Lung (tissue), 12 donors: ENCODE data around the gene PXDN. TPM values are rescaled to one million over a fixed set of nuclear protein-coding genes. Genes with fewer than 3 reads are reported as not detected.

Experiments used
- ATAC-seq: fragments of 200-7000 bp; cut with Tn5 transposase; one replicate; pipeline ENCODE4 v1.9.1; 2020; ENCODE audit warnings: moderate number of reproducible peaks; ENCODE audit not compliant: insufficient read depth, low FRiP score
- DNase-seq, 3 donors: peaks; one replicate each; pipeline ENCODE4 v3.0.0-alpha.2; 2013 to 2017
- H3K27ac ChIP-seq, 2 donors: one replicate each; pipeline ENCODE4 v1.5.1; 2013; ENCODE audit warnings: mild to moderate bottlenecking in 2 of 2, moderate library complexity in 2 of 2, control low read depth in 1 of 2, inconsistent platforms in 1 of 2, low read depth in 1 of 2, low read length in 1 of 2
- H3K27me3 ChIP-seq, 3 donors: one replicate each; pipeline ENCODE4 v1.5.1; 2013; ENCODE audit warnings: low read length in 2 of 3; ENCODE audit not compliant: control insufficient read depth in 3 of 3, insufficient read depth in 3 of 3
- H3K36me3 ChIP-seq, 4 donors: one replicate each; pipeline ENCODE4 v1.5.1; 2013; ENCODE audit warnings: low read length in 4 of 4, mild to moderate bottlenecking in 1 of 4, moderate library complexity in 1 of 4; ENCODE audit not compliant: control insufficient read depth in 4 of 4, insufficient read depth in 4 of 4
- H3K4me1 ChIP-seq, 5 donors: one replicate each; pipeline ENCODE4 v1.5.1; 2013; ENCODE audit warnings: low read length in 5 of 5, mild to moderate bottlenecking in 2 of 5, moderate library complexity in 1 of 5; ENCODE audit not compliant: control insufficient read depth in 5 of 5, insufficient read depth in 5 of 5
- H3K4me3 ChIP-seq: one replicate; pipeline ENCODE4 v1.5.1; 2013; ENCODE audit warnings: mild to moderate bottlenecking, control low read depth, moderate library complexity
- H3K9ac ChIP-seq, 2 donors: one replicate each; pipeline ENCODE4 v1.5.1; 2013; ENCODE audit warnings: low read length in 2 of 2, control low read depth in 1 of 2; ENCODE audit not compliant: insufficient read depth in 1 of 2
- H3K9me3 ChIP-seq, 4 donors: one replicate each; pipeline ENCODE4 v1.5.1; 2013; ENCODE audit warnings: low read length in 3 of 4, mild to moderate bottlenecking in 1 of 4, moderate library complexity in 1 of 4; ENCODE audit not compliant: control insufficient read depth in 4 of 4, insufficient read depth in 3 of 4
- CTCF ChIP-seq: IDR thresholded peaks from 2 replicates; pipeline ENCODE4 v1.5.1; 2012; ENCODE audit warnings: mild to moderate bottlenecking; ENCODE audit errors: control extremely low read depth, extremely low read depth
- WGBS, 2 donors: extraction: QIAGEN DNeasy Blood & Tissue Kit; methylation state at CpG; one replicate each; pipeline ENCODE4 v1.1.7; 2013; 5-methylcytosine and 5-hydroxymethylcytosine counted together
- polyA plus RNA-seq, 2 donors: library from polyadenylated mRNA; stranded (reverse); fragments of 200-250 nt; gene quantifications; one replicate each; pipeline ENCODE4 v1.2.1, GENCODE V29; 2013
- total RNA-seq, 2 donors: library from RNA; depleted of rRNA in 1 of 2; stranded (reverse); fragments of >200 nt in 1 of 2; gene quantifications; one replicate each; pipeline ENCODE4 v1.2.1, GENCODE V29; 2014 to 2021
- donor health status: control.
- donor health status: control.
- donor health status: Bipolar disorder and iron deficiency.
- donor health status: healthy.
- donor health status: DM: yes; HTN: yes; CAD: no.

Gene PXDN
- total and polyA plus RNA-seq, 4 donors = 10.6 to 198 (median 45.1) TPM

- ATAC-seq = no peak
- H3K36me3 ChIP-seq = peaks cover 0 to 59% (median 27%) of the 10 kb centered on the region in 4 donors
- H3K4me3 ChIP-seq = no peak overlapping the region
- no peaks in the 10 kb centered on the region for H3K27me3 ChIP-seq
- peaks cover 0 to 5% (median 3%) of the 10 kb centered on the region in 5 donors for H3K4me1 ChIP-seq
- 92% methylated on average over 14 of the region's 14 CpGs for WGBS, 2 donors
- no peak for TF ChIP-seq CTCF
- no peaks in the 10 kb centered on the region for H3K9me3 ChIP-seq
- H3K27ac ChIP-seq = no peak overlapping the region
- peak in 1 of 3 donors; percentile 18 for DNase-seq
- H3K9ac ChIP-seq = no peak overlapping the region
These were observed 57.1 kb downstream of the PXDN start for GRCh38 chr2:1687254-1687653.

DNA sequence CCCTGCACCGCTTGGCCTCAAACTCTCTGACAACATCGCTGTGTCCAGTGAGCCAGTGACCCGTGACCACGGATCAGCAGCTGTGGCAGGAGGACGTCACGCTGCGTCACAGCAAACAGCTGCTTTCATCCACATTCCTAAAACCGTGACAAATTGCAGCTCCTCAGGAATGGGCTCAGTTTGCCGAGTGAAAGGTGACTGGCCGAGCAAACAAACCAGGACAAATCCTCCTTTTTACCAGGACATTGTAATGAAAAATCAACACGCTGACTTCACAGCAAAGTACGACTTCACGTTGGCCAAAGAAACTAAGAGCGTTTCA is 57.6 kb downstream of the PXDN start:
- ATAC-seq = no peak
- Histone ChIP-seq H3K27me3 (no peaks in the 10 kb centered on the region), H3K27ac (no peak overlapping the region), H3K9ac (no peak overlapping the region), H3K4me1 (peaks cover 0 to 10% (median 7%) of the 10 kb centered on the region in 5 donors), H3K9me3 (no peaks in the 10 kb centered on the region), H3K36me3 (peaks cover 0 to 56% (median 25%) of the 10 kb centered on the region in 4 donors), H3K4me3 (no peak overlapping the region)
- 91% methylated on average over 14 of the region's 14 CpGs for WGBS, 2 donors
- peak in 1 of 3 donors; percentile 21 for DNase-seq
- no peak for TF ChIP-seq CTCF

DNA sequence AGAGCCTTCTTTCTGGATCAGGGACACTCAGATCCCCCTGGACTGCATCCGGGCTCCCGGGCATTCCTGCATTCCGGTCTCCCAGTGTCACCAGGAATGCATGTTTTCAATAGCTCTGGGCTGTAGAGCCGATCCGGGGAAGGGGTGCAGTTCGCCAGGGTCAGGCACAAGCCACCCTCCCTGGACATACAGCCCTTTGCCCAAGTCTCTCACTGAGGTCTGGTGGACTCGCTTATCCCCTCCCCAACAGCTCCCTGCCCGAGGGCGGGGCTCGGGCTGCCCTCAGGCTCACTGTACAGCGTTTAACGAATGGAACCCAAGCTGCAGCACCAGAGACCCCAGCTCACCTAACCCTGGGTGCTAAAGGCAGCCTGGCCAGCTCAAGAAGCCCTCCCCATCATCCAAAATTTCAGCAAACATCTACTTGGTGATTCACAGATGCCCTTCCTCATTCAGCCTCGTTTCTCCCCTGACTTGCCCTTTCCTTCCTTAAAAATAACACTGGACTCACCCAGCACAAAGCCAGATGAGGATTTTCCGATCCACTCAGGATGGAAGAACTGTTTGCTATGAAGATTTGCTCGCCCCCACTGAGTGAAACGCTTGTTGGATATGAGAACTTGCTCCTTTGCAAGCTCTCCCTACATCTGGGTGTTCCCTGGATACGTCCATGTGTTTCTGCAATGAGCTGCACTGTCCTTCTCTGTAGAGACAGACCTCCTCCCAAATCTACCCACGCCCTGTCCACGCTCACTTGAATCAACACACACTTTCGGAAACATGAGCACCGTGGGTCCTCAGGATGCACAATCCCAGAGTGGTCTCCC is 58.1 kb downstream of the PXDN start:
- Histone ChIP-seq H3K4me3 (no peak overlapping the region), H3K27ac (no peak overlapping the region), H3K36me3 (peaks cover 0 to 57% (median 29%) of the 10 kb centered on the region in 4 donors), H3K4me1 (peaks cover 0 to 14% (median 12%) of the 10 kb centered on the region in 5 donors), H3K9ac (no peak overlapping the region), H3K9me3 (no peaks in the 10 kb centered on the region), H3K27me3 (no peaks in the 10 kb centered on the region)
- 78 to 80% methylated on average over 21 of the region's 21 CpGs for WGBS, 2 donors
- peak in 1 of 3 donors; percentile 16 for DNase-seq
- no peak for TF ChIP-seq CTCF
- no peak for ATAC-seq
